T-helper 2 cell treated with Interferon-gamma antibody and Interleukin-4, amounts not matched to agents 5 μg/mL and 100 μg/mL, for 36 hours (primary cell): Measurements from ENCODE around the gene SLC9C1.

Experiments
- DNase-seq: peaks from one replicate; pipeline ENCODE4 v3.0.0; 2021; ENCODE audit warnings: low spot score
- H3K27ac Mint-ChIP-seq: one replicate; pipeline ENCODE4 v1.8.0; 2021; ENCODE audit warnings: mild to moderate bottlenecking, mixed read lengths
- H3K27me3 Mint-ChIP-seq: one replicate; pipeline ENCODE4 v1.8.0; 2021; ENCODE audit warnings: low read depth, mixed read lengths
- H3K36me3 Mint-ChIP-seq: one replicate; pipeline ENCODE4 v1.8.0; 2021; ENCODE audit warnings: low read depth, mixed read lengths
- H3K4me1 Mint-ChIP-seq: one replicate; pipeline ENCODE4 v1.8.0; 2021; ENCODE audit warnings: low read depth, mixed read lengths
- H3K4me3 Mint-ChIP-seq: one replicate; pipeline ENCODE4 v1.8.0; 2022; ENCODE audit warnings: mild to moderate bottlenecking, moderate library complexity, mixed read lengths
- H3K9me3 Mint-ChIP-seq: one replicate; pipeline ENCODE4 v1.8.0; 2021; ENCODE audit warnings: mixed read lengths

Gene SLC9C1

DNA sequence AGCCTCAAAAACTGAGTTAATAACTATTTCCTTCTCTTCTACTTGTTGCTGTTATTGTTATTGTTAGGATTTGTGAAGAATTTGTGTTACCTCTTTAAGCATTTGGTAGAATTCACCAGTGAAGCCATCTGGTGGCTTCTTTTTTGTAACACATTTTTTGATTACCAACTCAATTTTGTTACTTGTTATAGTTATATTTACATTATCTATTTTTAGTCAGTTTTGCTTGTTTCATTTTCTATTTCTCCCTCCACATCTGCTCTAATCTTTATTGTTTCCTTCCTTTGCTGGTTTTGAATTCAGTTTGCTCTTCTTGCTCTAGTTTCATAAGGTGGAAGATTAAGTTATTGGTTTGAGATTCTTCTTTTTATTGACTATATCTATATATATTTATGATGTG, 3.7 kb upstream of the SLC9C1 start:
- peak overlapping the region; percentile 82 for H3K4me3 Mint-ChIP-seq
- H3K9me3 Mint-ChIP-seq, result no peaks in the 10 kb centered on the region
- H3K27ac Mint-ChIP-seq, result peak overlapping the region; percentile 90

DNA sequence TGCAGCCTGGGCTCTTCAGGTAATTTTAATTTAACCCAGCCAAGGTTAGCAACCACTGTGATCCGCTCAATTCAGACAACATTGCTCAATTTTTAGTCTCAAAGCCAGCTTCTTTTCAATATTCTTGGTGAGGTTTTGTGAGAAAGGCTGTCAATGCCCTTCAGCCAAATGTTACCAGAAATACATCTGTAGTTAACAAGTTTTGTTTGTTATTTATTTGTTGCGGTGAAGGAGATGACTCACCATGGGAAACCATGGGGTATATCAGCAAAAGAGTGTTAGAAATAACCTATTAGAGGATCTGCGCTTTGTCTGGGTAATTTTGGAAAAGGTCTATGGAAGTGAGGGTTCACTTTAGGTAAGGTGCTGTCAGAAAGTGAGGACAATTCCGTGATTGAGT, 5.0 kb downstream of the SLC9C1 start:
- Mint-ChIP-seq H3K4me3 (no peak overlapping the region), H3K27ac (no peak overlapping the region), H3K4me1 (peaks cover 13% of the 10 kb centered on the region), H3K27me3 (no peaks in the 10 kb centered on the region), H3K36me3 (no peaks in the 10 kb centered on the region), H3K9me3 (no peaks in the 10 kb centered on the region)
- no peak for DNase-seq

More for the DNA sequence above, 3.7 kb upstream of the SLC9C1 start:
- Mint-ChIP-seq H3K4me1 (peaks cover 44% of the 10 kb centered on the region), H3K27me3 (no peaks in the 10 kb centered on the region), H3K36me3 (peaks cover 3% of the 10 kb centered on the region)
- DNase-seq, result no peak

DNA sequence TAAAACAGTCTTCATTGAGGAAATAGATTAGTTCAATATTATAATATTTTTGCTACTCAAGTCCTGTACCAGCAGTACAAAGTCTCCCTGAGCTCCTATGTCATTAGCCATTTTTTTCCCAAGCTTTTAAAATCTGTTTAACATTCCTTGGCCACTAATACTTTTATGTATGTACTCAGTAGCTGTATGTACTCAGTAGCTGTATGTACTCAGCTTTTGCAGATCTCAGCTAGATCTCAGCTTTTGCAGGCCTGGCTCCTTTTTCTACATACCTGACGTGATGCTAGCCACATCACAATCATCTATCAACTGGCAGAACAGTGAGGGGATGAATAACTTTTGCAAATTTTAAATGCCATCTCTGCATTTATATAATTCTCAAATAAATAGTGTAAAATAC, 13.8 kb downstream of the SLC9C1 start:
- peaks cover 34% of the 10 kb centered on the region for H3K27me3 Mint-ChIP-seq
- H3K4me3 Mint-ChIP-seq, result no peak overlapping the region
- no peaks in the 10 kb centered on the region for H3K36me3 Mint-ChIP-seq

DNA sequence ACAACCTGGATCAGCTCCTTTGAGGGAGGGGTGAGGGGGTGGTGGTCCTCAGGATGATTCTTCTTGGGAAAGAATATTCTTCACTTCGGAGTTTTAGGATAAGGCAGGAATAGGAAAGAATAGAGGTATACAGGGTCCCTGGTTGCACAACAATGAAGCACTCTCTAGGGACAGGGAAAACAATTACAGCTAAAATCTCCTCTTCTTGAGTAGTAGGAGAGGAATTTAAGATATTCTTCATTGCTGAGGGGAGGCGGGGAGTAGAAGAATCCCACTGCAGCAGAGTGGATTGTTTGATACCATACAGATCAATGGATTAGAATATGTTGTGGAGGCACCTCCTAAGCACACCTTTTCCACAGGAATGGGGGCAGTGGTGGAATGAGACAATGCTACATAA, 20.5 kb downstream of the SLC9C1 start:
- no peaks in the 10 kb centered on the region for H3K4me1 Mint-ChIP-seq
- H3K27ac Mint-ChIP-seq, result no peak overlapping the region
- H3K4me3 Mint-ChIP-seq, result no peak overlapping the region
- H3K36me3 Mint-ChIP-seq, result no peaks in the 10 kb centered on the region
- peaks cover 22% of the 10 kb centered on the region for H3K27me3 Mint-ChIP-seq
- no peak for DNase-seq
- H3K9me3 Mint-ChIP-seq, result no peaks in the 10 kb centered on the region

More for the DNA sequence above, 13.8 kb downstream of the SLC9C1 start:
- no peak overlapping the region for H3K27ac Mint-ChIP-seq
- no peaks in the 10 kb centered on the region for H3K9me3 Mint-ChIP-seq
- no peak for DNase-seq
- peaks cover 11% of the 10 kb centered on the region for H3K4me1 Mint-ChIP-seq

DNA sequence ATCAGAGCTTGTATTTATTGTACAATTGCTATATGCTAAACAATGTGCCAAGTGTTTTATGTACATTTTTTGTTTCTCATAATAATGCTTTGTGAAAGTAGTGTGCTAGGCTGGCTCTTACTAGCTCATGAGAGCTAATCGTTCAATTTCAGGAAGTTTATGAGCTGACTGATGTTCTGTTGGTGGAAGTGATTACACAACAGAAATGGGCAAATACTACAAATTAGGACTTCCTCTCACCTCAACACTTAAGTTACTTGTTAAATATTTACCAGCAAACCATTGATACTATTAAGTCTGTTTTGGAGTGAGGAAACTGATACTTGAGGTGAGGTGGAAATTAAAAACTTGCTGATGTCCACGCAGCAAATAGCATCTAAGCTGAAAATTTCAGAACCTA, 32.3 kb downstream of the SLC9C1 start:
- H3K27ac Mint-ChIP-seq, result no peak overlapping the region
- H3K9me3 Mint-ChIP-seq, result no peaks in the 10 kb centered on the region
- no peaks in the 10 kb centered on the region for H3K4me1 Mint-ChIP-seq
- no peaks in the 10 kb centered on the region for H3K36me3 Mint-ChIP-seq
- peaks cover 24% of the 10 kb centered on the region for H3K27me3 Mint-ChIP-seq
- no peak overlapping the region for H3K4me3 Mint-ChIP-seq
- DNase-seq, result no peak

DNA sequence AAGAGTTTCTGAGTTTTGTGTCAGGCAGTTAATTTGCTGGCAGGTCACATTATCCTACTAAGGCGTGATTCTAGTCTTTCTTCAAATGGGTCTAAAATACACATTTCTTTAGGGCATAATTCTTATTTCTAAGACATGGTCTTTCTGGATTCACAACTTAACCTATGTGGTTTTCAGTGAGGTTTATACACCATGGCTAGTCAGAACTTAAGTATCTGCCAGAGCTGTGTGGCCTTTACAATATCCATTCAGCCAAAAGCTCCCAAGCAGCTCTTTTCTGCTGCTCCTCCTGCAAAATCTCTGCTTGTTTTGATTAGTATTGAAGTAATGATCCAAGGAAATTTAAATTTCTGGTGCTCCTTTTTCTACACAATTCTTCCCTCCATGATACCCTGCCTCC, 33.5 kb downstream of the SLC9C1 start:
- Mint-ChIP-seq H3K4me3 (no peak overlapping the region), H3K4me1 (no peaks in the 10 kb centered on the region), H3K9me3 (peaks cover 4% of the 10 kb centered on the region), H3K27me3 (peaks cover 26% of the 10 kb centered on the region), H3K27ac (no peak overlapping the region), H3K36me3 (no peaks in the 10 kb centered on the region)
- no peak for DNase-seq

DNA sequence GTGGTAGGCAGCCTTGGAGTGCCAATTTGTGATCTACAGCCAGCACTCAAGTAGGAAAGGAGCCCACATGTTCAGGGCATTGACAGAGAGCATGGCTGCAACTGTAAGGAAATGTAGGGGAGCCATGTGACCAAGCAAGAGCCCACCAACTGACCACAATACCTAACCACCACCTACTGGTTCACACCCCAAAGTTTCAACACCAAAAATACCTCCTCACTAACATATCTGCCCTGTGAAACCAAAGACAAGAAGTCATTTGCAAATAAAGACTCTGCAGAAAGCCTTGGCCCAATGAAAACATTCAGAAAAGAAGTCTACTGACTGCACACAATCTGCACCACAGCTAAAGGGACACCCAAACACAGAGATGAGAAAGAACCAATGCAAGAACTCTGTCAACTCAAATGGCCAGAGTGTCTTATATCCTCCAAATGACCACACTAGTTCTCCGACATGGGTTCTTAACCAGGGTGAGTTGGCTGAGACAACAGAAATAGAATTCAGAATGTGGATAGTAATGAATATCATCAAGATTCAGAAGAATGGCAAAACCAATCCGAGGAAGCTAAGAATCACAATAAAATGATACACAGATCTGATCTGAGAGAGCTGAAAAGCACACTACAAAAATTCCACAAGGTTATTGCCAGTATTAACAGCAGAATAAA, 40.6 kb downstream of the SLC9C1 start:
- Mint-ChIP-seq H3K36me3 (no peaks in the 10 kb centered on the region), H3K4me3 (no peak overlapping the region), H3K27ac (no peak overlapping the region), H3K4me1 (peaks cover 2% of the 10 kb centered on the region), H3K27me3 (peaks cover 20% of the 10 kb centered on the region), H3K9me3 (peaks cover 22% of the 10 kb centered on the region)
- DNase-seq, result no peak

DNA sequence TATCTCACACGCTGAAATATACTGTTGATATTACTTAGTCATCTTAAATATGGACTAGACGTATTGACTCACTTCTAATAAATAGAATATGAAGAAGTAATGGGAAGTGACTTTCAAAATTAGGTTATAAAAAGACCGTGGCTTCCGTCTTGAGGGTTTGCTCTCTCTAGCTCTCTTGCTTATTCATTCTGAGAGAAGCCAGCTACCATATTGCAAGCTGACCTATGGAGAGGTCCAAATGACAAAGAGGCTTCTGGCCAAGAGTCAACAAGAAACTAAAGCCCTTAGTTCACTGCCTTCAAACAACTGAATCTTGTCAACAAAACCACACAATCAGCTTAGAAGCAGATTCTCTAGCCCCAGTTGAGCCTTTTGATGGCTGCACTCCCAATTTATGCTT, 46.1 kb downstream of the SLC9C1 start:
- Mint-ChIP-seq H3K9me3 (no peaks in the 10 kb centered on the region), H3K4me3 (no peak overlapping the region), H3K4me1 (no peaks in the 10 kb centered on the region), H3K36me3 (no peaks in the 10 kb centered on the region), H3K27me3 (peaks cover 10% of the 10 kb centered on the region), H3K27ac (no peak overlapping the region)
- DNase-seq, result no peak

DNA sequence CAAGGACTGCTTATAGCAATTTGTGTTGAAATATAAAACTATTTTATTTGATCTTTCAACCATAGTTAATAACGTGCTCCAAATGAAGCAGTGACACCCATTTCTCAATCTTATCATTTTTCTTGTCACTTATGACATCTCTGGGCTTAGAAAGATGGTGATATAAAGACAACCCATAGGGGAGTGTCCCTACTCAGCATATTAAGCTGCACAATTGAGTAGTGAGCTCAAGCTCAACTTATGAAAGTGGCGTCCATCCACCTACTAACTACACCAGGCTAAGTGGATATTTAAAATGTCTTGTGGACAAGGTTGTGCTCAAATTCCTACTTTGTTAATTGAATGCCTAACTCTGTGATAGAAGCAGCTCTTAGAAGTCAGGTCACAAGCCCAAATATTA, 46.7 kb downstream of the SLC9C1 start:
- H3K36me3 Mint-ChIP-seq, result no peaks in the 10 kb centered on the region
- H3K4me1 Mint-ChIP-seq, result no peaks in the 10 kb centered on the region
- no peaks in the 10 kb centered on the region for H3K9me3 Mint-ChIP-seq
- H3K4me3 Mint-ChIP-seq, result no peak overlapping the region
- peaks cover 15% of the 10 kb centered on the region for H3K27me3 Mint-ChIP-seq
- H3K27ac Mint-ChIP-seq, result no peak overlapping the region
- DNase-seq, result no peak

DNA sequence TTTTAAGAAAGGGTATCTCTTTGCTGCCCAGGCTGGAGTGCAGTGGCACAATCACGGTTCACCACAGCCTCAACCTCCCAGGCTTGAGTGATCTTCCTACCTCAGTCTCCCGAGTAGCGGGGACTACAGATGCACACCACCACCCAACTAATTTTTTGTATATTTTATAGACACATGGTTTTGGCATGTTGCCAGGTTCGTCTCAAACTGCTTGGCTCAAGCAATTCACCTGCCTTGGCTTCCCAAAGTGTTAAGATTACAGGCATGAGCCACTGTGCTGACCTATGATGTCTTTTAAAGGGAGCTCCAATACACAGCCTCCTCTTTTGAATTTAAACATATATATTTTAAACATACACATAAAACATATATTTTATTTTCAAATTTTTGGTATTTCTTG, 60.9 kb downstream of the SLC9C1 start:
- no peaks in the 10 kb centered on the region for H3K4me1 Mint-ChIP-seq
- H3K36me3 Mint-ChIP-seq, result no peaks in the 10 kb centered on the region
- DNase-seq, result no peak
- H3K27me3 Mint-ChIP-seq, result peaks cover 26% of the 10 kb centered on the region
- H3K9me3 Mint-ChIP-seq, result peaks cover 6% of the 10 kb centered on the region
- H3K27ac Mint-ChIP-seq, result no peak overlapping the region
- no peak overlapping the region for H3K4me3 Mint-ChIP-seq

DNA sequence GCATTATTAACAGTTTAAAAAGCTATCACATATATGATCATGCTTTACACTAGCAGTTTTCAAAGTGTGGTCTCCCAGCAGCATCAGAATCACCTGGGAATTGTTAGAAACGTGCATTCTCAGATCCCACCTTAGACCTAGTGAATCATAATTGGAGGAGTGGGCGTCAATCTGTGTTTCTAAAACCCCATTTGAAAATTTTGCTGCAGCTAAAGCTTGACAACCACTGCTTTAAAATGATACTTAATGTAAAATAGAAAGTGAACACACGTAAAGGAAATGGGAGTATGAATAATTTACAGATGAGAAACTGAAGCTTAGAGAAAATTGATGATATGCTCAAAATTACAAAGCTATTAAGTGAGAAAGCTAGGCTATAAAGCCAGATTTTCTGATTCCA, 62.3 kb downstream of the SLC9C1 start:
- Mint-ChIP-seq H3K27me3 (peaks cover 26% of the 10 kb centered on the region), H3K9me3 (peaks cover 6% of the 10 kb centered on the region), H3K27ac (no peak overlapping the region), H3K4me1 (no peaks in the 10 kb centered on the region), H3K4me3 (no peak overlapping the region), H3K36me3 (no peaks in the 10 kb centered on the region)
- no peak for DNase-seq

DNA sequence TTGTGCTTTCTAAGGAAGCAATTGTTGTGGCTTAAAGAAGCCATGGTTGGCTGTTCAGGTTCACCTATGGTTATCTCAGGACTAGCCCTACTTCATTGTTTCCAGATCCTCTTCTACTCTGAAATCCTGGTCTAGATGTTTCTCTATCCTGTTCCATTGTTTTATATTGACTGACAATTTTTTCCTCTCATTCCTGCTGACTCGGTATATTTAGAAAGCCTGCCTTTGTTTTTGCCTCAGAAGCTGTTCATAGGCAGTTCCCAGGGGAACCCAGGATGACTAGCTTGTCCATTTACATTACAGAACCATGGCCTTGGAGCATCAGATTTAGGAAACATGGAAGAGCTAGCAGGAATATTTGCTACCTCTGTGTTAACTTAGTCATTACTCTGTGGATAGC, 64.0 kb downstream of the SLC9C1 start:
- Mint-ChIP-seq H3K9me3 (peaks cover 2% of the 10 kb centered on the region), H3K36me3 (no peaks in the 10 kb centered on the region), H3K4me1 (no peaks in the 10 kb centered on the region), H3K27ac (no peak overlapping the region), H3K4me3 (no peak overlapping the region), H3K27me3 (peaks cover 20% of the 10 kb centered on the region)
- no peak for DNase-seq

DNA sequence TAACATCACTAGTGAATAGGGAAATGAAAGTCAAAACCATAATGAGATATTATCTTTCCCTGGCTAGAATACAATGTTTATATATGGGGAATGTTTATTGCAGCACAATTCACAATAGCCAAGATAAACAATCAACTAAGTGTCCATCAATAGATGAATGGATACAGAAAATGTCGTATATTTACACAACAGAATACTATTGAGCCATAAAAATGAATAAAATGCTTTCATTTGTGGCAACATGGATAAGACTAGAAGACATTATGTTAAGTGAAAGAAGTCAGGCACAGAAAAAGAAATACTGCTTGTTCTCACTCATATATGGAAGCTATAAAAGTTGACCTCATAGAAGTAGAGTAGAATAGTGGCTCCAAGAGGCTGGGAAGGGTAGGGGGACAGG, 65.2 kb downstream of the SLC9C1 start:
- H3K9me3 Mint-ChIP-seq, result peaks cover 12% of the 10 kb centered on the region
- H3K4me1 Mint-ChIP-seq, result no peaks in the 10 kb centered on the region
- peaks cover 24% of the 10 kb centered on the region for H3K27me3 Mint-ChIP-seq
- no peak overlapping the region for H3K27ac Mint-ChIP-seq
- no peaks in the 10 kb centered on the region for H3K36me3 Mint-ChIP-seq
- DNase-seq, result no peak
- H3K4me3 Mint-ChIP-seq, result no peak overlapping the region

DNA sequence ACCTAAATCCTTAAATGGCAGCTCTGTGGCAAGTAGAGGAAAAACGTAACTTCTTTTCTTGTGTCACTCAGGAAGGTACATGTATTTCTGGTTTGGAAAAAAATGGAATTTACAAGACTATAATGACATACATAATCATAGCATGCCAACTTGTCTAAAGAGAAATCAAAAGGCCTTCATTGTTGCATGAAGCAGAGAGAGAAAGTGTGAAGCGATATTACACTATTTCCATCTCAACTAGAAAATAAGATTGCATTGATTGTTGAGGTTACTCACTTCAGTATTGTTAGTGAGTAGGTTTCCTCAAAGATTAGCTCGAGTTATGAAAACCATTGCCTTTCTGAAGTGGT, 93.7 kb downstream of the SLC9C1 start:
- H3K4me3 Mint-ChIP-seq, result no peak overlapping the region
- no peaks in the 10 kb centered on the region for H3K36me3 Mint-ChIP-seq
- H3K9me3 Mint-ChIP-seq, result peaks cover 6% of the 10 kb centered on the region
- no peaks in the 10 kb centered on the region for H3K4me1 Mint-ChIP-seq
- H3K27me3 Mint-ChIP-seq, result peaks cover 2% of the 10 kb centered on the region
- DNase-seq, result no peak
- H3K27ac Mint-ChIP-seq, result no peak overlapping the region

DNA sequence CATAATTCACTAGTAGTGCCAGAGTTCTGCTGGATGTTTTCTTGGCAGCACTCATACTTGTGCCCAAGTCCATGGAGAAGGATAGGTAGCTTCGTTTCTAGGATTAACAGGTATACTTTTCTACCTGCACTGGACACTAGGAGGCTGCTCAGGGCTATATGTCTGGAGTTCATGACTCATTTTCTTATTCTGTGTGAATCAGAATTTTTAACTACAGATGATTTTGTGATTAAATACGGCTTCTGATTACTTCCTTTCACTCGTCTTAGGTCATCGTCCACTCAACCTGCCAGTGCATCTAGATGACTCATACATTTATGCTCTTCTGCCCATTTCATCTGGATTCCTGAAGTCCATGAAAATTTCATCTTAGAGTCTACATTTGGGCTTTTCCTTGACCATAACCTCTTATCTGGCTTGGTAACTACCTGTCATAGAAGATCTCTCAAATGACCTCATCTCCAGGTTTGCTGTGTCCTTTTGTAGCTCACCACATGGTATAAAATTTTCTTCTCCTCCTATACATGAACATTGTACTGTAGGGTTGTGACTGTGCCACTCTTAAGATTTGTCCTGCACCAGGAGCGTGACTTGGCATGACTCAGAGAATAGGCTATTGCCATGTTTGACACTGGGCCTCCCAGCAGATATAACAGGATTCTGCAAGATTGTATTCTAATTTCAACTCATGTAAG, 94.2 kb downstream of the SLC9C1 start:
- Mint-ChIP-seq H3K36me3 (no peaks in the 10 kb centered on the region), H3K27me3 (peaks cover 2% of the 10 kb centered on the region), H3K9me3 (peaks cover 6% of the 10 kb centered on the region), H3K4me3 (no peak overlapping the region), H3K27ac (no peak overlapping the region), H3K4me1 (no peaks in the 10 kb centered on the region)
- no peak for DNase-seq
